NCI-H460 (cell line): ENCODE measurements around the gene RBM44. TPM values are rescaled to one million over a fixed set of nuclear protein-coding genes. Genes with fewer than 3 reads are reported as not detected.
"Not testable (repeated sequence)": the region's sequence is repeated elsewhere in the genome, so short reads cannot be mapped to it uniquely, and the experiment has no call there.

ENCODE experiments used
- DNase-seq: peaks from one replicate; pipeline ENCODE4 v3.0.0-alpha.2; 2016; ENCODE audit warnings: low read depth; ENCODE audit errors: extremely low read depth
- total RNA-seq: library from RNA; depleted of rRNA; stranded (reverse); fragments of >200 nt; shearing (Covaris generic); gene quantifications from 2 replicates; pipeline ENCODE4 v1.2.3, GENCODE V29; 2014

Gene RBM44
- total RNA-seq, 1 experiment from 2014 or later: 0.32 TPM

DNA sequence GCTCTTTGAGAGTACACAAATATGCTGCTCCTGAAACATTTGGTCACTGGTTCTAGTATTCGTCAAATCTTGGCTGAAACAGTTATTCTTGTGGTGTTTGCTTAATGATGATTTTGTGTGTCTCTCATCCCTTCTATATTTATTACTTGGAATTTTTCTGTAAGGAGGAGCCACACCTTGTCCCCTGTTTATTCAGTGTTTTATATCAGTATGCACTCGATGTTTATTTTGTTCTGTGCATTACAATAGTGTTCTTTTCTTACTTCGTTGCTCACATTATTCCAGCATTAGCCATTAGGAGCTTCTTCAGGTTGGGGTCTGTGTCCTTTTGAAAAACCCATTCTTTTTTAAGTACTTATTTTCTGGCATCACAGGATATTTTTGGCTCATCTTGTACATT is 55.7 kb downstream of the RBM44 start:
- no peak for DNase-seq

GRCh38 chr2:237857791-237858190 is 59.2 kb downstream of the RBM44 start:
- no peak for DNase-seq

GRCh38 chr2:237858294-237859081 is 59.9 kb downstream of the RBM44 start:
- peak; percentile 70 for DNase-seq

GRCh38 chr2:237859082-237859433 is 60.5 kb downstream of the RBM44 start:
- DNase-seq: no peak

- no peak for DNase-seq
Measured at GRCh38 chr2:237859533-237860272, 61.1 kb downstream of the RBM44 start, which contains the start of gene RAMP1. TSS of gene RAMP1 (plus strand) at chr2:237859623. CDS start at chr2:237859676, 53 bp downstream.

DNA sequence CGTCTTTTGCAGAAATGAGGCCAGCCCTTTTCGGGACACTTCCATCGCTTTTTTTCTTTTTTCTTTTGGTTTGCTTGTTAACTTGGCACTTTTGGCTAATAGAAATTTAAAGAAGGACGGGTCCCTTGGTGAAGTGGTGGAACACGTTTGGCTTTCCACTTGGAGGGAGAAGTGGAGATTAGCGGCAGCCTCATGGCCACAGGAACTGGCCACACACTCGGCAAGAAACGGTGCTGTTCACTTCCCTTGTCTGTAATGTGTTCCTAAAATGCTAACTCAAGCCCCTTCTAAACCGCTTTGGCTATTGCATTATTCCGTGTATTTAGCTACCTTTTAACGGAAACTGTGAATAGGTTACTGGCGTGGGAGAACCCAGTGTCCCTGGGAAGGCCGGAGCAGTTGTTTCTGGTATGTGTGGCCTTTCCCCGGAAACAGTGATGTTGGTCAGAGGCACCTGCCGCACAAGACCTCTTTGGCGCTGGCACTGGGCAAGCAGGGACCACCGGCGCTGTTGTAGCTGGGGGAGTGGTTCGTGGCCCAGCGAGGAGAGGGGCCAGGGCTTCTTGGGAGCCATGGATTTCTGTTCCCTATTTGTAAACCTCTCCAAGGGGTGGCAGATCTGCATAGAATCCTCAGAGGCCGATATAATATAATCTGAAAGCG is 61.8 kb downstream of the RBM44 start:
- DNase-seq: no peak

DNA sequence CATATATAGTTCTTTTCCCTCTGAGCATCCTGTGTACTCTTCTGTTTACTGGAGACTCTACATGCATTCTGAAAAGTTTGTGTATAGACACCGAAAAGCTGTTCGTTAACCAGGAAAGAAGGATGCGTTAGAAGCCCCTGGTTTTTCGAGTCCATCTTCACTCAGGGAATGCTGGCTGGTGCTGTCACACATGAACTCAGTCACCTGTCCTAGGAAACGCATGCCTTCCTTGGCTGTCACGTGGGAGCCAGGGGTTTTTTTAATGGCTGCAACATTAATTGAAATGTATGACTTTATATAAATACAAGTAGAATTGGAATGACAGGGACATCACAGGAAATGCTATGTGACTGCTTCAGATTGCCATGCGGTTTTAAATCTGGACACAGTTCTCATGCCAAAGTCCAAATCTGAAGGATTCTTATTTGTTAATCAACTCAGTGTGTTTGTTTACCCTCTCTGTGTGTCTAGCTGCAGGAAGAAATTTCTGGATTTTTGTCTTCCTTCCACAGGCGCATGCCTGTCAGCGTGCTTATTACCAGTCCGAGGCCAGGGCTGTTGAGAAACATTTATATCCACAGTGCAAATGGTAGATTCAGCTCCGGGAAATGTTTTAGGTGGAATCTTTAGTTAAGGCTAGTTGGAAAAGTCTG is 63.4 kb downstream of the RBM44 start:
- DNase-seq: no peak

GRCh38 chr2:237862528-237862895 is 63.9 kb downstream of the RBM44 start:
- DNase-seq: no peak

DNA sequence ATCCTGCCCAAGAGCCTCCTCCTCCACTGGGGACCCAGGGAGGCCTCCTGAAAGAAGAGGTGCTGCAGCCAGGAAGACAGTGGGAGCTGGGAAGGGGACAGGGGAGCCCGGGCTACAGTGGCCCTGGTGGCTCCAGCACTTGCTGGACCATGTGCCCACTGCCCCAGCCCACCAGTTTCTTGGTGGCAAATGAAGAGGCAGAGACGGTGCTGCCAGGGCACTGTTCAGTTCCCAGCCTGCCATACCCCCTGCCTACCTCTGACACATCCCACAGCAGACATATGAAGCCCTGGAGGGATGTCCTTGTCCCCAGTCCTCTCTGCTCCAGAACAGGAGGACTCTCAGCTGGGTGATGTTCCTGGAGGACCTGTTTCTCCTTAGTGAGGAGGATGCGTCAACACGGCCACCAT is 64.5 kb downstream of the RBM44 start:
- no peak for DNase-seq

GRCh38 chr2:237863689-237864443 is 65.3 kb downstream of the RBM44 start:
- no peak for DNase-seq

GRCh38 chr2:237864444-237864931 is 65.9 kb downstream of the RBM44 start:
- no peak for DNase-seq

GRCh38 chr2:237864940-237865622 is 66.5 kb downstream of the RBM44 start:
- DNase-seq: no peak

DNA sequence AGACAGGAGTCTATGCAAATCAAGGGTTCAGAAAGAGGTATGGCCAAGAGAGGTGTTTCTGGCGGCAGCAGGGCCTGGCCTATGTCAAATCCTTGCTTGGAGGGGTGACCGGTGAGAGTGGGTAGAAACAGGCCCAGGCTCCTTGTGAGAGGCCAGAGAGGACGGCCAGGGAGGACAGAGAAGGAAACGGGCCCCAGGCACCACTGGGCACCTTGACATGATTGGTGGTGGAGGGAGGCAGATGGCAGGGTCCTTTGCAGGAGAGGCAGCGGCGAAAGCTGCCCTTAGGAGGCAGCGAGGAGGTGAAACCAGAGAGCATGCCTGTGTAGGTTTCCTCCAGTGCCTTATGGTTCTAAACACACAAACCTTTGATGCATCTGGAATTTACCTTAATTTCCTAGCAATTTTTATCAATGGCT is 67.1 kb downstream of the RBM44 start:
- DNase-seq: no peak

DNA sequence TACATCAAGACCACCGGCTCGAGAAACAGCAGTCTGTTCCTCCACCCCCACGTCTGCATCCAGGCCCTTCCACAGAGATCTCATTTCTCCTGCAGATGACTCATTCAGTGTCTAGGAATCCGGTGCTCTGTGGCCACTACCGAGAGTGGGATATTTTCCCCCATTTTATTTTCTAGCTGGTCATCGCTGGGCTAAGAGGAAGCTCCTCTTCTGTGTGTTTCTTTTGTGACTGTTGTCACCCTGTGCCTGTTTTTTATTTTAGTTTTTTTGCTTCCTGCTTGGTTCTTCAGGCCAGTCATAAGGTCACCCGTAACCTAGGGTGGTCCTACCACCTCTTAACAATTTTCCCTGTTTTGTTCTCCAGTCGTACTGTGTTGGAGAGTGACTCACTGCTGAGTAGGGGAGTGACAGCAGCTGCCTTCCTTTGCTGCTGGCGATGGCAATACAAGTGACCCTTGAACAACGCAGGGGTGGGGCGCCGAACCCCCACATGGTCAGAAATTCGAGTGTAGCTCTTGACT is 67.6 kb downstream of the RBM44 start:
- no peak for DNase-seq

- DNase-seq: no peak
Measured at GRCh38 chr2:237867465-237867864, 68.9 kb downstream of the RBM44 start.

- not testable (repeated sequence) for DNase-seq
Measured at GRCh38 chr2:237868074-237868473, 69.5 kb downstream of the RBM44 start.

GRCh38 chr2:237868631-237869342 is 70.2 kb downstream of the RBM44 start:
- DNase-seq: no peak

- DNase-seq: no peak
Measured at GRCh38 chr2:237869343-237870102, 70.9 kb downstream of the RBM44 start.
